Testis (tissue), 3 donors: Measurements from ENCODE around the gene SPACA9. TPM values are rescaled to one million over a fixed set of nuclear protein-coding genes. Genes with fewer than 3 reads are reported as not detected.

ENCODE experiments used
- DNase-seq: peaks from one replicate; pipeline ENCODE4 v3.0.0-alpha.2; 2019
- H3K27ac ChIP-seq, 2 donors: fragments of 200-600 bp; sonication (generic); one replicate each; pipeline ENCODE4 v1.5.1; 2019
- H3K27me3 ChIP-seq: fragments of 200-600 bp; sonication (generic); one replicate; pipeline ENCODE4 v1.5.1; 2019
- H3K36me3 ChIP-seq: fragments of 200-600 bp; sonication (generic); one replicate; pipeline ENCODE4 v1.5.1; 2017; ENCODE audit warnings: low read depth; ENCODE audit errors: missing control alignments
- H3K4me1 ChIP-seq: fragments of 200-600 bp; sonication (generic); one replicate; pipeline ENCODE4 v1.5.1; 2019
- H3K4me3 ChIP-seq, 2 donors: fragments of 200-600 bp; sonication (generic); one replicate each; pipeline ENCODE4 v1.5.1; 2017 to 2019
- H3K9me3 ChIP-seq: fragments of 200-600 bp; sonication (generic); one replicate; pipeline ENCODE4 v1.5.1; 2017
- POLR2A ChIP-seq: fragments of 450-650 bp; IDR thresholded peaks from one replicate; pipeline ENCODE4 v1.6.1; 2017; ENCODE audit warnings: antibody characterized with exemption, mild to moderate bottlenecking, moderate library complexity
- WGBS, 2 donors: methylation state at CpG; one replicate each; pipeline ENCODE4 v1.1.5; 2018; 5-methylcytosine and 5-hydroxymethylcytosine counted together
- intact Hi-C: fragments of 100-400 bp; cut with DNase I; formaldehyde crosslinking; loops from one replicate; pipeline ENCODE4 v1.15.1; 2023; ENCODE audit warnings: low total_unique reads
- polyA plus RNA-seq: library from polyadenylated mRNA; stranded (reverse); fragments of 350-450 nt; fragmentation: Illumina TruSeq; extraction: RNeasy Lipid Tissue Mini Kit (QIAGEN cat#74804); gene quantifications from one replicate; pipeline ENCODE4 v1.2.3, GENCODE V29; 2014; ENCODE audit warnings: low read depth, low replicate concordance; ENCODE audit not compliant: insufficient read depth
- total RNA-seq, 2 donors: library from RNA; depleted of rRNA; stranded (reverse); fragments of >200 nt; gene quantifications; one replicate each; pipeline ENCODE4 v1.2.3, GENCODE V29; 2016
- TF ChIP-seq, protein P1 (sequence below), 3 experiments: fragments of 450-650 bp in 2 of 3; fragments of 200-600 bp in 1 of 3; sonication (generic) in 1 of 3; IDR thresholded peaks; one replicate each; pipeline ENCODE4 v1.5.1; 2016 to 2019; ENCODE audit warnings: antibody characterized with exemption in 3 of 3, mild to moderate bottlenecking in 2 of 3, moderate library complexity in 1 of 3

Gene SPACA9
- total and polyA plus RNA-seq, 3 donors from 2014 or later: 61.2 to 179 (median 115) TPM

DNA sequence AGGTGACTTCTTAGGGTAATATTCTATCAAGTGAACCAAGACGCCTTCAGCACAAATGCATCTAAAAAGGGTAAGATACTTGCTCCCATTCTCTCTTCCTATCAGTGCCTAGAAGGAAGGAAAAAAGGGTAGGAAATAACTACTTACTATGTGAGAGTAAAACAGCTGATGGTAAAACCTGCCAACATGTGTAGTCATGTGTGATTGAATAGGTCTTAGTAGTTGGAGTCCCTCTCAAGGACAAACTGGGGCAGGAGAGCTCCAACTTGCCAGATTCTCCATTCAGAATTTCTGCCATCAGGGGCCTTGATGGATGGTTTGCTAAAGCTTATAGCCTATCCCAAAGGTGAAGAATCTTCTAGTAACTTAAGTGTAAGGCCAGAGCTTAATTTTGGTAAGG, 60.5 kb downstream of the SPACA9 start:
- H3K4me3 ChIP-seq: no peak overlapping the region
- TF ChIP-seq, protein P1, sequence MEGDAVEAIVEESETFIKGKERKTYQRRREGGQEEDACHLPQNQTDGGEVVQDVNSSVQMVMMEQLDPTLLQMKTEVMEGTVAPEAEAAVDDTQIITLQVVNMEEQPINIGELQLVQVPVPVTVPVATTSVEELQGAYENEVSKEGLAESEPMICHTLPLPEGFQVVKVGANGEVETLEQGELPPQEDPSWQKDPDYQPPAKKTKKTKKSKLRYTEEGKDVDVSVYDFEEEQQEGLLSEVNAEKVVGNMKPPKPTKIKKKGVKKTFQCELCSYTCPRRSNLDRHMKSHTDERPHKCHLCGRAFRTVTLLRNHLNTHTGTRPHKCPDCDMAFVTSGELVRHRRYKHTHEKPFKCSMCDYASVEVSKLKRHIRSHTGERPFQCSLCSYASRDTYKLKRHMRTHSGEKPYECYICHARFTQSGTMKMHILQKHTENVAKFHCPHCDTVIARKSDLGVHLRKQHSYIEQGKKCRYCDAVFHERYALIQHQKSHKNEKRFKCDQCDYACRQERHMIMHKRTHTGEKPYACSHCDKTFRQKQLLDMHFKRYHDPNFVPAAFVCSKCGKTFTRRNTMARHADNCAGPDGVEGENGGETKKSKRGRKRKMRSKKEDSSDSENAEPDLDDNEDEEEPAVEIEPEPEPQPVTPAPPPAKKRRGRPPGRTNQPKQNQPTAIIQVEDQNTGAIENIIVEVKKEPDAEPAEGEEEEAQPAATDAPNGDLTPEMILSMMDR (IDR thresholded peaks at IDR 0.05): no peak
- TF ChIP-seq POLR2A: no peak
- peaks cover 9% of the 10 kb centered on the region for H3K4me1 ChIP-seq
- no peak overlapping the region for H3K27ac ChIP-seq
- intact Hi-C loops: no loop called here
- H3K36me3 ChIP-seq: no peaks in the 10 kb centered on the region
- H3K27me3 ChIP-seq: no peaks in the 10 kb centered on the region
- WGBS, 2 donors: 72 to 82% methylated on average over 1 of the region's 1 CpG
- no peaks in the 10 kb centered on the region for H3K9me3 ChIP-seq
- DNase-seq: no peak

Other genes starting within 250 kb of the SPACA9 start
- 10 to 100 TPM; 21.1 to 24.2 TPM for gene DDX31, start 208.9 kb upstream of the SPACA9 start, total RNA-seq
- 17.9 TPM for gene DDX31, start 208.9 kb upstream of the SPACA9 start, polyA plus RNA-seq
- 10 to 100 TPM; 17.2 to 18.4 TPM for gene GTF3C4, start 208.4 kb upstream of the SPACA9 start, total RNA-seq
- gene GTF3C4, start 208.4 kb upstream of the SPACA9 start, polyA plus RNA-seq: 19.4 TPM
- gene AK8, start 614 bp upstream of the SPACA9 start, total RNA-seq: 10 to 100 TPM; 15.0 to 15.1 TPM
- 54.8 TPM for gene AK8, start 614 bp upstream of the SPACA9 start, polyA plus RNA-seq
- 100 to 1,000 TPM; 100 to 108 TPM for gene TSC1, start 65.7 kb downstream of the SPACA9 start, total RNA-seq
- gene TSC1, start 65.7 kb downstream of the SPACA9 start, polyA plus RNA-seq: 78.4 TPM
- 1 to 10 TPM; 4.3 to 9.7 TPM for gene GFI1B, start 99.8 kb downstream of the SPACA9 start, total RNA-seq
- gene GFI1B, start 99.8 kb downstream of the SPACA9 start, polyA plus RNA-seq: 12.6 TPM
- gene GTF3C5, start 152.1 kb downstream of the SPACA9 start, total RNA-seq: 100 to 1,000 TPM; 109 to 117 TPM
- gene GTF3C5, start 152.1 kb downstream of the SPACA9 start, polyA plus RNA-seq: 66.9 TPM
- 1 to 10 TPM; 2.4 to 2.6 TPM for gene CEL, start 183.1 kb downstream of the SPACA9 start, total RNA-seq
- 2.1 TPM for gene CEL, start 183.1 kb downstream of the SPACA9 start, polyA plus RNA-seq
- 10 to 100 TPM; 32.5 to 42.4 TPM for gene RALGDS, start 242.3 kb downstream of the SPACA9 start, total RNA-seq
- gene RALGDS, start 242.3 kb downstream of the SPACA9 start, polyA plus RNA-seq: 23.0 TPM